SH-SY5Y (cell line): ENCODE data around the gene ARHGEF37.

Experiments
- GATA2 ChIP-seq: IDR thresholded peaks from 2 replicates; pipeline ENCODE4 v1.6.1; 2011; ENCODE audit warnings: mild to moderate bottlenecking, low read depth, low read length
- GATA3 ChIP-seq: IDR thresholded peaks from 2 replicates; pipeline ENCODE4 v1.6.1; 2011; ENCODE audit warnings: low read depth, mild to moderate bottlenecking, low read length, moderate library complexity

- TF ChIP-seq GATA2 = no peak
- no peak for TF ChIP-seq GATA3
These were observed 5.3 kb upstream of the ARHGEF37 start for GRCh38 chr5:149576021-149576420.
